CD4-positive, CD25-positive, alpha-beta regulatory T cell (primary cell): ENCODE measurements around the gene KCNIP4. TPM values are rescaled to one million over a fixed set of nuclear protein-coding genes. Genes with fewer than 3 reads are reported as not detected.

Source experiments
- ATAC-seq, 2 donors: fragments of 150-1000 bp; cut with Tn5 transposase; one replicate each; pipeline ENCODE4 v1.10.0; 2021; ENCODE audit warnings: low read depth in 2 of 2, moderate number of reproducible peaks in 2 of 2, moderate library complexity in 1 of 2
- DNase-seq, 3 donors: peaks; one replicate each; pipeline versions ENCODE4 v3.0.0 to v3.0.0-alpha.2; 2012 to 2022; ENCODE audit warnings: mixed read lengths in 1 of 3
- H3K27ac ChIP-seq: one replicate; pipeline ENCODE4 v1.7.0; 2013; ENCODE audit warnings: mild to moderate bottlenecking, low read length; ENCODE audit not compliant: insufficient read depth, poor library complexity, severe bottlenecking
- H3K27me3 ChIP-seq: one replicate; pipeline ENCODE4 v1.7.0; 2013; ENCODE audit warnings: low read length; ENCODE audit not compliant: control insufficient read depth, insufficient read depth
- H3K36me3 ChIP-seq: one replicate; pipeline ENCODE4 v1.7.0; 2013; ENCODE audit warnings: mild to moderate bottlenecking, low read length, moderate library complexity; ENCODE audit not compliant: control insufficient read depth, insufficient read depth
- H3K4me1 ChIP-seq: 2 replicates; pipeline ENCODE4 v1.7.0; 2013; ENCODE audit warnings: mild to moderate bottlenecking, low read length; ENCODE audit not compliant: insufficient read depth, control insufficient read depth, poor library complexity, severe bottlenecking
- H3K4me3 ChIP-seq: one replicate; pipeline ENCODE4 v1.7.0; 2013; ENCODE audit warnings: low read depth, mild to moderate bottlenecking, low read length, moderate library complexity
- H3K9me3 ChIP-seq, 2 experiments: 1 replicate in 1 of 2; 2 replicates in 1 of 2; pipeline ENCODE4 v1.7.0; 2013; ENCODE audit warnings: low read length in 2 of 2, mild to moderate bottlenecking in 1 of 2, moderate library complexity in 1 of 2; ENCODE audit not compliant: control insufficient read depth in 2 of 2
- H3K27ac Mint-ChIP-seq, 3 donors: one replicate each; pipeline ENCODE4 v1.8.0; 2020 to 2022; ENCODE audit warnings: mild to moderate bottlenecking in 3 of 3, mixed read lengths in 3 of 3, moderate library complexity in 2 of 3
- H3K27me3 Mint-ChIP-seq: one replicate; pipeline ENCODE4 v1.8.0; 2022; ENCODE audit warnings: mild to moderate bottlenecking, mixed read lengths
- H3K36me3 Mint-ChIP-seq: one replicate; pipeline ENCODE4 v1.8.0; 2020; ENCODE audit warnings: mixed read lengths
- H3K4me1 Mint-ChIP-seq, 4 donors: one replicate each; pipeline ENCODE4 v1.8.0; 2020 to 2022; ENCODE audit warnings: mixed read lengths in 4 of 4, mild to moderate bottlenecking in 1 of 4
- H3K4me3 Mint-ChIP-seq, 4 donors: one replicate each; pipeline ENCODE4 v1.8.0; 2020 to 2022; ENCODE audit warnings: mild to moderate bottlenecking in 4 of 4, mixed read lengths in 4 of 4, moderate library complexity in 3 of 4
- H3K9me3 Mint-ChIP-seq, 7 donors: one replicate each; pipeline ENCODE4 v1.8.0; 2020 to 2022; ENCODE audit warnings: mixed read lengths in 7 of 7, mild to moderate bottlenecking in 3 of 7, moderate library complexity in 2 of 7
- polyA plus RNA-seq, 4 donors: library from polyadenylated mRNA; unstranded; fragments of 300-500 nt; fragmentation: Illumina TruSeq; gene quantifications; one replicate each; pipeline ENCODE4 v1.2.3, GENCODE V29; 2021
- total RNA-seq: library from RNA; stranded (reverse); gene quantifications from one replicate; pipeline ENCODE4 v1.2.3, GENCODE V29; 2022

Gene KCNIP4
- total and polyA plus RNA-seq, 5 donors from 2014 or later: 0.09 to 0.24 TPM; not detected in 3

DNA sequence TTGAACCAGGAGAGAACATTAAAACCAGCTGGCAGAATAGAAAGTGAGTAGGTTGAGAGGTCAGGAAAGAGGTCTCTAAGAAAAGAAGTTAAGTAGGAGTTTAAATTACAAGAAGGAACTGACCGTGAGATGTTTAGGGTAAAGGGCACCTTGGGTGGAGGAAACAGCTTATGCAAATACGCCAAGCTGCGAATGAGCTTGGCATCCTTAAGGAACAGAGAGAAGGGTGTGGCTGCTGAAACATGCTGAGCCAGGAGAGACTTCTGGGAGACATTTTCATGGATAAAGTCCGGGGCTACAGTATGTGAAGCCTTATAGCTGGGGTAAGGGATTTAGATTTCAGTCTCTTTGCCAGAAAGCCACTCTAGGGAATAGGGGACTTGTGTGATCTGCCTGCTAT is 249.1 kb downstream of the KCNIP4 start:
- peaks cover 0 to 19% (median 4%) of the 10 kb centered on the region in 7 donors for H3K9me3 Mint-ChIP-seq
- ATAC-seq: no peak
- no peak overlapping the region for H3K4me3 Mint-ChIP-seq

DNA sequence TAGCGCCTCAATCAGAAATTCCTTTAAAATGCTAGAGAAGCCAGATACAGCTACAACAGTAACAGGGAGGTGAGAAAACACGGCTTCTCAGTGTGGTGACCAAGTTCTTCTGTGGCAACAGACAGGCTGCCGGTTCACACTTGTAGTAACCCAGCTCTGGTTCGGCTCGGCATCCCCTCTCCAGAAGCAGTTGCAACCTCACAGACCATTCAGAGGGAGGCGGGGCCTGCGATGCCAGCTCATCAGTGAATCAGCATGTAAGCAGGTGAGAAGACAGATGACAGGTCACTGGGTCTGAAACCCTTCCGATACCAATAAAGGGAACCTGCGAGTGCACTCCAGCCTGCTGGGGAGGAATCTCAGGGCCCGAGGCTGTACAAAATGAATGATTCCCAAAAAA is 251.0 kb downstream of the KCNIP4 start:
- no peaks in the 10 kb centered on the region for H3K9me3 ChIP-seq
- no peak for DNase-seq
- H3K36me3 ChIP-seq: no peaks in the 10 kb centered on the region
- no peak overlapping the region for H3K27ac ChIP-seq
- H3K4me1 ChIP-seq: no peaks in the 10 kb centered on the region
- Mint-ChIP-seq H3K27me3 (no peaks in the 10 kb centered on the region), H3K4me3 (no peak overlapping the region), H3K9me3 (peaks cover 2 to 22% (median 4%) of the 10 kb centered on the region in 7 donors), H3K4me1 (no peaks in the 10 kb centered on the region), H3K36me3 (no peaks in the 10 kb centered on the region), H3K27ac (no peak overlapping the region)
- ATAC-seq: no peak
- H3K27me3 ChIP-seq: no peaks in the 10 kb centered on the region
- no peak overlapping the region for H3K4me3 ChIP-seq

More for the DNA sequence above, 249.1 kb downstream of the KCNIP4 start:
- H3K27ac ChIP-seq: no peak overlapping the region
- no peak overlapping the region for H3K27ac Mint-ChIP-seq
- no peaks in the 10 kb centered on the region for H3K27me3 Mint-ChIP-seq
- no peaks in the 10 kb centered on the region for H3K36me3 Mint-ChIP-seq
- H3K4me1 Mint-ChIP-seq: no peaks in the 10 kb centered on the region
- H3K9me3 ChIP-seq: no peaks in the 10 kb centered on the region
- no peak overlapping the region for H3K4me3 ChIP-seq
- no peaks in the 10 kb centered on the region for H3K4me1 ChIP-seq
- DNase-seq: no peak
- no peaks in the 10 kb centered on the region for H3K36me3 ChIP-seq
- no peaks in the 10 kb centered on the region for H3K27me3 ChIP-seq

DNA sequence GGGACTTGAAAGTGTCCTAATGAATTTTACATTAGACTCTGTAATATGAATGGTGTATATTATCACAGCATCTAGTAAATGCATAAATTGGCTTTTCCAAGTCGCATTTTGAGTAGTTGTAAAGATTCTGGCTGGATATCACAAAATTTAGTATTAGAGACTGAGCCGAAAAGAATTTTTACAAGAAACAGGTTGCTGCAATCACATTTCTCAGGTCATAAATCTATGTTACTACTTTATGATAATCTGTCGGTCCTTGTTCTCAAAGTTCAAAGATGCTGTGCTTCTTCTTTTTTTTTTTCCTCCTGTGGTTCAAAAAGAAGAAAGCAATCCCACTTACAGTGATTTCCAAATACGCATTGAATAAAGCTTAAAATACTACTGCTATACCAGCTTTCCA is 253.4 kb downstream of the KCNIP4 start:
- no peaks in the 10 kb centered on the region for H3K27me3 ChIP-seq
- no peak overlapping the region for H3K4me3 ChIP-seq
- Mint-ChIP-seq H3K9me3 (peaks cover 2 to 25% (median 4%) of the 10 kb centered on the region in 7 donors), H3K27ac (no peak overlapping the region), H3K27me3 (no peaks in the 10 kb centered on the region), H3K4me1 (no peaks in the 10 kb centered on the region), H3K4me3 (no peak overlapping the region), H3K36me3 (no peaks in the 10 kb centered on the region)
- no peaks in the 10 kb centered on the region for H3K9me3 ChIP-seq
- H3K4me1 ChIP-seq: no peaks in the 10 kb centered on the region
- H3K36me3 ChIP-seq: no peaks in the 10 kb centered on the region
- DNase-seq (no peak), ATAC-seq (no peak)
- no peak overlapping the region for H3K27ac ChIP-seq

DNA sequence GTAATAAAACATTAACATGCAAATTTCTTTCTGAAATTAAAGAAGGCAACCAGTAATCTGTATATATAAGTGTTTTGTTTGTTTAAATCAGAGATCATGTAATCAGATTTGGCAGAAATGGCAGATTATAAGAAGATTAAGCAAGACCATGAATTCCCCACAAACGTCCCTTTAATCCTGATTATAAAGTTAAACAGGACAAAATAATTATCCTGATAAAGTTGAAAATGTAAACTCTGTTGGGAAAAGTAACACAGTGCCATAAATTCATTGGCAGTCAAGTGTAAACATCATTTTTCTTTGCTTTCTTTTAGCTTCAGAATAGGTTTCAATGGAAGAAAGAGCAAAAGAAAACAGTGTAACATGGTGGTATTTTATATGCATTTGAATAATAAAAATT is 256.3 kb downstream of the KCNIP4 start:
- no peak overlapping the region for H3K4me3 ChIP-seq
- peaks cover 2 to 24% (median 4%) of the 10 kb centered on the region in 7 donors for H3K9me3 Mint-ChIP-seq
- H3K4me1 ChIP-seq: no peaks in the 10 kb centered on the region
- H3K27me3 Mint-ChIP-seq: no peaks in the 10 kb centered on the region
- ATAC-seq: no peak
- no peaks in the 10 kb centered on the region for H3K4me1 Mint-ChIP-seq
- H3K9me3 ChIP-seq: no peaks in the 10 kb centered on the region
- H3K4me3 Mint-ChIP-seq: no peak overlapping the region
- H3K27me3 ChIP-seq: no peaks in the 10 kb centered on the region
- no peak for DNase-seq
- no peak overlapping the region for H3K27ac ChIP-seq
- no peak overlapping the region for H3K27ac Mint-ChIP-seq
- no peaks in the 10 kb centered on the region for H3K36me3 ChIP-seq
- no peaks in the 10 kb centered on the region for H3K36me3 Mint-ChIP-seq

DNA sequence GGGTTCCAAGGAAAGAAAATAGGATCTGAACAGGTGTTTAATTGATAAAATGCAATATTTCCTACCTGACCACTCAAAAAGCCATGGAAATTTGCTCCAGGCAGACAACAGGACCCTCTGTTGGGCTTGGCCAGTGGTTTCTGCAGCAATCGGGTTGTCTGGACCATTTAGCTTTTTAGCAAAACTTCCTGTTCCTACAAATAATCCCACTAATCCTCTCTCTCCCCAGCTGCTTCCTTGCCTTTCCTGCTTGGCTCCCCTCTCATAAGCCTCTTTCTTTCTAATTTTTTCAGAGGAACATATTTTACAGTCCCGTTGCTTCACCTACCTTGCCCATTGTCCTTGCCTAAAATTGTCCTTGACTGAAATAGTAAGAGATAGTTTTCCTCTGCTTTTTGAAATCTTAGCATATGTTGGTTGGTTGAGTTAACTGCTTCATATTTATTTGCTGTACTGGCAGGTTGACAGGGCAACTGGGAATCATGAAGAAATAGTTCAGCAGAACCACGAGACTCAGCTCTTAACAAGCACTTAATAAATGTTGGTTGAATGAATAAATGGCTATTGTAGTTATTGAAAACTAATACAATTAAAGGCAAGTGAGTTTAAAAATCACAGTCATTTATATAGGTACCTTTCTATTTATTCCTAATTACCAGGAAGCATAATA is 259.8 kb downstream of the KCNIP4 start:
- Histone ChIP-seq H3K36me3 (no peaks in the 10 kb centered on the region), H3K4me3 (no peak overlapping the region), H3K9me3 (no peaks in the 10 kb centered on the region), H3K27me3 (no peaks in the 10 kb centered on the region), H3K27ac (no peak overlapping the region), H3K4me1 (no peaks in the 10 kb centered on the region)
- no peaks in the 10 kb centered on the region for H3K4me1 Mint-ChIP-seq
- H3K27me3 Mint-ChIP-seq: no peaks in the 10 kb centered on the region
- H3K9me3 Mint-ChIP-seq: peaks cover 3 to 21% (median 4%) of the 10 kb centered on the region in 7 donors
- ATAC-seq: no peak
- no peak overlapping the region for H3K27ac Mint-ChIP-seq
- no peak for DNase-seq
- H3K4me3 Mint-ChIP-seq: no peak overlapping the region
- no peaks in the 10 kb centered on the region for H3K36me3 Mint-ChIP-seq

DNA sequence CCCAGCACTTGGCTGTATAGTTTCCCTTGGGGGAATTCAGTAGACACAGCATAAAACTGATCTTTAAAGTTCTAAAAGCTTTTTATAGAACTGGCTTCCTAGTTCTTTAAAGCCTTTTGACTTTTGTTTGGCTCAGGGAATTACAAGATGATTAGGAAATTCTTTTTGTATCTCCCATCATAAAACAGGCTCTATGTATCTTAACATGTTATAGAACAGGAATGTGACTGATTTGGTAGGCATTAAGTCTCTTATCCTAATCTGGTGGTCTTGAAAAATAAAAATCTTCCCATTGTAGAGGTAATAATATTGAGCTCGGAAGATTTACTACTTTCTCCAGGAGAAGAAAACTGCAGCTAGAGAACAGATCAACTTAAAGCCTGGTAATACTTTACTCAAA is 262.7 kb downstream of the KCNIP4 start:
- H3K36me3 Mint-ChIP-seq: no peaks in the 10 kb centered on the region
- no peaks in the 10 kb centered on the region for H3K4me1 Mint-ChIP-seq
- H3K36me3 ChIP-seq: no peaks in the 10 kb centered on the region
- H3K9me3 ChIP-seq: no peaks in the 10 kb centered on the region
- H3K9me3 Mint-ChIP-seq: peaks cover 0 to 24% (median 6%) of the 10 kb centered on the region in 7 donors
- ATAC-seq: no peak
- no peak for DNase-seq
- no peaks in the 10 kb centered on the region for H3K27me3 ChIP-seq
- no peak overlapping the region for H3K4me3 Mint-ChIP-seq
- H3K27ac Mint-ChIP-seq: no peak overlapping the region
- no peaks in the 10 kb centered on the region for H3K27me3 Mint-ChIP-seq
- H3K4me1 ChIP-seq: no peaks in the 10 kb centered on the region
- no peak overlapping the region for H3K4me3 ChIP-seq
- H3K27ac ChIP-seq: no peak overlapping the region

DNA sequence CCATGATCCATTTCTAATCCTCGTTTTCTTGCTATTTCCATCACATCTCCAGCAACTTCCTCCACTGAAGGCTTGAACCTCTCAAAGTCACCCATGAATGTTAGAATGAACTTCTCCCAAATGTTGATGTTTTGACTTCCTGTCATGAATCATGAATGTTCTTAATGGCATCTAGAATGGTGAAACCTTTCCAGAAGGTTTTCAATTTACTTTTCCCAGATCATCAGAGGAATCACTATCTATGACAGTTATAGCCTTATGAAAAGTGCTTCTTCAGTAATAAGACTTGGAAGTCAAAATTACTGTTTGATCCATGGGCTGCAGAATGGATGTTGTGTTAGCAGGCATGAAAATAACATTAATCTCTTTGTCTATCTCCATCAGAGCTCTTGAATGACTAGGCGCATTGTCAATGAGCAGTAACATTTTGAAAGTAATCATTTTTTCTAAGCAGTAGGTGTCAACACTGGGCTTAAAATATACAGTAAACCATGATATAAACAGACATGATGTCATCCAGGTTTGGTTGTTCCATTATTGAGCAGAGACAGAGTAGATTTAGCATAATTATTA is 268.2 kb downstream of the KCNIP4 start:
- Histone ChIP-seq H3K9me3 (no peaks in the 10 kb centered on the region), H3K4me1 (no peaks in the 10 kb centered on the region), H3K36me3 (no peaks in the 10 kb centered on the region), H3K27me3 (no peaks in the 10 kb centered on the region), H3K4me3 (no peak overlapping the region), H3K27ac (no peak overlapping the region)
- no peaks in the 10 kb centered on the region for H3K36me3 Mint-ChIP-seq
- ATAC-seq (no peak), DNase-seq (no peak)
- H3K4me1 Mint-ChIP-seq: no peaks in the 10 kb centered on the region
- H3K27ac Mint-ChIP-seq: no peak overlapping the region
- H3K27me3 Mint-ChIP-seq: no peaks in the 10 kb centered on the region
- H3K9me3 Mint-ChIP-seq: peaks cover 2 to 12% (median 8%) of the 10 kb centered on the region in 7 donors
- H3K4me3 Mint-ChIP-seq: no peak overlapping the region

DNA sequence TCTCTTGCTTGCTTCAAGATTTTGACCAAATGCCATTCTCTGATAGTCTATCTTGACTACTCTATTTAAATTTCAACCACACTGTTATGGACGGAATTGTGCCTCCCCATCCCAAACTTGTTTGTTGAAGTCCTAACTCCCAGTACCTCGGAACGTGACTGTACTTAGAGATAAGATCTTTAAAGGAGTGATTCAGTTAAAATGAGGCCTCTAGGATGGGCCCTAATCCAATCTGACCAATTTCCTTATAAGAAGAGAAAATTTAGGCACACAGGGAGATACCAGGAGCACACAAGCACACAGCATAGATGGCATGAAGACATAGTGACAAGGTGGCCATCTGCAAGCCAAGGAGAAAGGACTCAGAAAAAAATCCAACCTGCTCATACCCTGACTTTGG is 269.9 kb downstream of the KCNIP4 start:
- Histone ChIP-seq H3K27ac (no peak overlapping the region), H3K4me1 (no peaks in the 10 kb centered on the region), H3K4me3 (no peak overlapping the region), H3K36me3 (no peaks in the 10 kb centered on the region), H3K9me3 (no peaks in the 10 kb centered on the region), H3K27me3 (no peaks in the 10 kb centered on the region)
- Mint-ChIP-seq H3K27me3 (no peaks in the 10 kb centered on the region), H3K9me3 (peaks cover 5 to 15% (median 8%) of the 10 kb centered on the region in 7 donors), H3K4me1 (no peaks in the 10 kb centered on the region), H3K27ac (no peak overlapping the region), H3K36me3 (no peaks in the 10 kb centered on the region), H3K4me3 (no peak overlapping the region)
- ATAC-seq (no peak), DNase-seq (no peak)
